Liver (tissue), 9 donors: ENCODE measurements around the gene NIPBL. TPM values are rescaled to one million over a fixed set of nuclear protein-coding genes. Genes with fewer than 3 reads are reported as not detected.

Experiments used
- DNase-seq: peaks from one replicate; pipeline ENCODE4 v3.0.0-alpha.2; 2017; ENCODE audit warnings: low spot score
- H3K27ac ChIP-seq, 2 donors: one replicate each; pipeline ENCODE4 v1.7.0; 2013; ENCODE audit warnings: inconsistent platforms in 2 of 2, low read length in 2 of 2, control low read depth in 1 of 2, low read depth in 1 of 2, mild to moderate bottlenecking in 1 of 2
- H3K27me3 ChIP-seq, 4 donors: one replicate each; pipeline versions ENCODE4 v1.6.1 to v1.7.0; 2013; ENCODE audit warnings: low read length in 3 of 4, inconsistent platforms in 1 of 4, mild to moderate bottlenecking in 1 of 4, moderate library complexity in 1 of 4; ENCODE audit not compliant: control insufficient read depth in 4 of 4, insufficient read depth in 4 of 4
- H3K36me3 ChIP-seq, 4 donors: one replicate each; pipeline versions ENCODE4 v1.6.1 to v1.7.0; 2013; ENCODE audit warnings: low read length in 3 of 4, mild to moderate bottlenecking in 3 of 4, low read depth in 1 of 4, moderate library complexity in 1 of 4; ENCODE audit not compliant: control insufficient read depth in 4 of 4, insufficient read depth in 3 of 4
- H3K4me1 ChIP-seq, 4 donors: one replicate each; pipeline versions ENCODE4 v1.6.1 to v1.7.0; 2013; ENCODE audit warnings: low read length in 3 of 4, mild to moderate bottlenecking in 3 of 4, moderate library complexity in 1 of 4; ENCODE audit not compliant: control insufficient read depth in 4 of 4, insufficient read depth in 4 of 4
- H3K4me3 ChIP-seq, 3 donors: one replicate each; pipeline versions ENCODE4 v1.6.1 to v1.7.0; 2013; ENCODE audit warnings: low read length in 3 of 3, control low read depth in 1 of 3, low read depth in 1 of 3, mild to moderate bottlenecking in 1 of 3
- H3K9ac ChIP-seq, 2 donors: one replicate each; pipeline ENCODE4 v1.7.0; 2013; ENCODE audit warnings: low read length in 2 of 2, mild to moderate bottlenecking in 2 of 2, moderate library complexity in 2 of 2, control low read depth in 1 of 2, low read depth in 1 of 2
- H3K9me3 ChIP-seq, 4 donors: one replicate each; pipeline versions ENCODE4 v1.6.1 to v1.7.0; 2013; ENCODE audit warnings: low read length in 3 of 4; ENCODE audit not compliant: control insufficient read depth in 4 of 4
- EGR1 ChIP-seq, 2 donors: IDR thresholded peaks; 2 replicates each; pipeline ENCODE4 v1.6.1; 2016 to 2018; ENCODE audit warnings: antibody characterized with exemption in 2 of 2, low read depth in 2 of 2
- FOXA1 ChIP-seq: IDR thresholded peaks from 2 replicates; pipeline ENCODE4 v1.6.1; 2016; ENCODE audit warnings: antibody characterized with exemption
- FOXA2 ChIP-seq: IDR thresholded peaks from 2 replicates; pipeline ENCODE4 v1.6.1; 2016; ENCODE audit warnings: antibody characterized with exemption
- GABPA ChIP-seq, 2 donors: IDR thresholded peaks in 1 of 2; conservative IDR thresholded peaks in 1 of 2; 2 replicates each; pipeline ENCODE4 v1.6.1; 2016; ENCODE audit warnings: antibody characterized with exemption in 2 of 2, mild to moderate bottlenecking in 1 of 2, moderate library complexity in 1 of 2
- HNF4A ChIP-seq, 2 donors: conservative IDR thresholded peaks; 2 replicates each; pipeline ENCODE4 v1.6.1; 2016; ENCODE audit warnings: antibody characterized with exemption in 2 of 2, mild to moderate bottlenecking in 2 of 2
- HNF4G ChIP-seq: IDR thresholded peaks from 2 replicates; pipeline ENCODE4 v1.6.1; 2016; ENCODE audit warnings: antibody characterized with exemption
- JUND ChIP-seq, 2 donors: IDR thresholded peaks; 2 replicates each; pipeline ENCODE4 v1.6.1; 2016; ENCODE audit warnings: antibody characterized with exemption in 2 of 2
- NR2F2 ChIP-seq: IDR thresholded peaks from 2 replicates; pipeline ENCODE4 v1.6.1; 2016; ENCODE audit warnings: antibody characterized with exemption
- RAD21 ChIP-seq, 2 donors: IDR thresholded peaks; 2 replicates each; pipeline ENCODE4 v1.6.1; 2016; ENCODE audit warnings: antibody characterized with exemption in 2 of 2, mild to moderate bottlenecking in 2 of 2
- RXRA ChIP-seq, 2 donors: IDR thresholded peaks; 2 replicates each; pipeline ENCODE4 v1.6.1; 2017 to 2018; ENCODE audit warnings: antibody characterized with exemption in 2 of 2, mild to moderate bottlenecking in 1 of 2
- SP1 ChIP-seq: IDR thresholded peaks from 2 replicates; pipeline ENCODE4 v1.6.1; 2018; ENCODE audit warnings: antibody characterized with exemption, mild to moderate bottlenecking
- TAF1 ChIP-seq: conservative IDR thresholded peaks from 2 replicates; pipeline ENCODE4 v1.6.1; 2016; ENCODE audit warnings: antibody characterized with exemption, mild to moderate bottlenecking
- YY1 ChIP-seq: IDR thresholded peaks from 2 replicates; pipeline ENCODE4 v1.6.1; 2016; ENCODE audit warnings: antibody characterized with exemption, mild to moderate bottlenecking
- WGBS: extraction: QIAGEN DNeasy Blood & Tissue Kit; methylation state at CpG from one replicate; pipeline ENCODE4 v1.1.7; 2013; 5-methylcytosine and 5-hydroxymethylcytosine counted together
- polyA plus RNA-seq, 2 donors: library from polyadenylated mRNA; stranded (reverse) in 1 of 2; unstranded in 1 of 2; fragments of 200-250 nt in 1 of 2; fragments of >200 nt in 1 of 2; fragmentation: Nextera tagmentation in 1 of 2; extraction: Ambion mirVana in 1 of 2; gene quantifications; one replicate each; pipeline versions ENCODE4 v1.2.1 to v1.2.3, GENCODE V29; 2013 to 2015
- total RNA-seq, 2 donors: library from RNA; depleted of rRNA; stranded (reverse); fragments of >200 nt; gene quantifications; one replicate each; pipeline ENCODE4 v1.2.3, GENCODE V29; 2014
- TF ChIP-seq, protein P1 (sequence below): IDR thresholded peaks from 2 replicates; pipeline ENCODE4 v1.6.1; 2016; ENCODE audit warnings: antibody characterized with exemption
- TF ChIP-seq, protein P2 (sequence below): IDR thresholded peaks from 2 replicates; pipeline ENCODE4 v1.6.1; 2016; ENCODE audit warnings: antibody characterized with exemption
- TF ChIP-seq, protein P3 (sequence below): fragments of 150-350 bp; IDR thresholded peaks from 2 replicates; pipeline ENCODE4 v1.5.1; 2017; ENCODE audit warnings: improper control_type of control experiment, low read depth, low read length; ENCODE audit not compliant: missing input control
- TF ChIP-seq, protein P4 (sequence below): IDR thresholded peaks from 2 replicates; pipeline ENCODE4 v1.6.1; 2016; ENCODE audit warnings: antibody characterized with exemption
- TF ChIP-seq, protein P5 (sequence below): IDR thresholded peaks from 2 replicates; pipeline ENCODE4 v1.6.1; 2016; ENCODE audit warnings: antibody characterized with exemption, mild to moderate bottlenecking
- donor health status: healthy.
- donor health status: healthy.
- donor health status: healthy.
- donor health status: healthy.
- donor health status: healthy.

NIPBL gene
- total and polyA plus RNA-seq, 4 donors: 4.9 to 30.3 (median 21.0) TPM

DNA sequence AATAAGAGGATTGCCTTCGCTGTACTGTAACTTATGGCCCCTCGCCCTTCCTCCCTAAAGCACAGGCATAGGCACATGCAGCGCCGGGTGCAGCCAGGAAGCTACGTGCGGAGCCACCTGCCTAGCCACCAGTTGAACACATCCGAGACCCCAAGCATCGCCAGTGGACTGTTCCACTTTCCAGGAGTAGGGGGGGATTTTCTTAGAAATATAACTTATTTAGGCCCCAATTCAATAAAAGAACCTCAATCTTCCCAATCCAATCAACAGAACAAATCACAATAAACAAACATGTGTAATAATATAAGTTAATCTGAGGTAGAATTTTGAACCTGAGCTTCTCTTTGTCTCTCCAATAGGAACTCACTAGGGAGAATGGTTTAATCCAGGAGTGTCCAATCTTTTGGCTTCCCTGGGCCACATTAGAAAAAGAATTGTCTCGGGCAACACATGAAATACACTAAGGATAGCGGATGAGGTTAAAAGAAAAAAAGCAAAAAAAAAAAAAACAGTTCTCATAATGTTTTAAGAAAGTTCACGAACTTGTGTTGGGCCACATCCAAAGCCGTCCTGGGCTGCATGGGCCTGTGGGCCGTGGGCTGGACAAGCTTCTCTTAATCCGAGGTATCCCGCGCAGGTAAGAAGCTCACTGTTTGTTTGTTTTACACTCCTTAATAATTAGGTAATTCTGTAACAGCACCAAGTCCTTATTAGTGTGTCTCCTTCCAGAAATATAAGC lies 22.0 kb upstream of the NIPBL start:
- H3K9me3 ChIP-seq: no peaks in the 10 kb centered on the region
- H3K27ac ChIP-seq: no peak overlapping the region
- no peak overlapping the region for H3K9ac ChIP-seq
- no peak overlapping the region for H3K4me3 ChIP-seq
- no peak for DNase-seq
- no peaks in the 10 kb centered on the region for H3K27me3 ChIP-seq
- TF ChIP-seq TAF1 (no peak), FOXA2 (no peak), JUND (IDR thresholded peaks at IDR 0.05) (no peak), YY1 (no peak), GABPA (IDR thresholded peaks at IDR 0.05 in 1 of 2, conservative IDR thresholded peaks at IDR 0.05 in 1 of 2) (no peak), HNF4A (conservative IDR thresholded peaks at IDR 0.05) (no peak), HNF4G (no peak), RAD21 (IDR thresholded peaks at IDR 0.05) (no peak), RXRA (IDR thresholded peaks at IDR 0.05) (no peak), SP1 (no peak), EGR1 (IDR thresholded peaks at IDR 0.05; ENCODE audit: low read depth in 2 of 2) (no peak), FOXA1 (no peak), NR2F2 (no peak)
- TF ChIP-seq, protein P1, sequence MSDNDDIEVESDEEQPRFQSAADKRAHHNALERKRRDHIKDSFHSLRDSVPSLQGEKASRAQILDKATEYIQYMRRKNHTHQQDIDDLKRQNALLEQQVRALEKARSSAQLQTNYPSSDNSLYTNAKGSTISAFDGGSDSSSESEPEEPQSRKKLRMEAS: no peak
- TF ChIP-seq, protein P2, sequence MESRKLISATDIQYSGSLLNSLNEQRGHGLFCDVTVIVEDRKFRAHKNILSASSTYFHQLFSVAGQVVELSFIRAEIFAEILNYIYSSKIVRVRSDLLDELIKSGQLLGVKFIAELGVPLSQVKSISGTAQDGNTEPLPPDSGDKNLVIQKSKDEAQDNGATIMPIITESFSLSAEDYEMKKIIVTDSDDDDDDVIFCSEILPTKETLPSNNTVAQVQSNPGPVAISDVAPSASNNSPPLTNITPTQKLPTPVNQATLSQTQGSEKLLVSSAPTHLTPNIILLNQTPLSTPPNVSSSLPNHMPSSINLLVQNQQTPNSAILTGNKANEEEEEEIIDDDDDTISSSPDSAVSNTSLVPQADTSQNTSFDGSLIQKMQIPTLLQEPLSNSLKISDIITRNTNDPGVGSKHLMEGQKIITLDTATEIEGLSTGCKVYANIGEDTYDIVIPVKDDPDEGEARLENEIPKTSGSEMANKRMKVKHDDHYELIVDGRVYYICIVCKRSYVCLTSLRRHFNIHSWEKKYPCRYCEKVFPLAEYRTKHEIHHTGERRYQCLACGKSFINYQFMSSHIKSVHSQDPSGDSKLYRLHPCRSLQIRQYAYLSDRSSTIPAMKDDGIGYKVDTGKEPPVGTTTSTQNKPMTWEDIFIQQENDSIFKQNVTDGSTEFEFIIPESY: no peak
- TF ChIP-seq, protein P3, sequence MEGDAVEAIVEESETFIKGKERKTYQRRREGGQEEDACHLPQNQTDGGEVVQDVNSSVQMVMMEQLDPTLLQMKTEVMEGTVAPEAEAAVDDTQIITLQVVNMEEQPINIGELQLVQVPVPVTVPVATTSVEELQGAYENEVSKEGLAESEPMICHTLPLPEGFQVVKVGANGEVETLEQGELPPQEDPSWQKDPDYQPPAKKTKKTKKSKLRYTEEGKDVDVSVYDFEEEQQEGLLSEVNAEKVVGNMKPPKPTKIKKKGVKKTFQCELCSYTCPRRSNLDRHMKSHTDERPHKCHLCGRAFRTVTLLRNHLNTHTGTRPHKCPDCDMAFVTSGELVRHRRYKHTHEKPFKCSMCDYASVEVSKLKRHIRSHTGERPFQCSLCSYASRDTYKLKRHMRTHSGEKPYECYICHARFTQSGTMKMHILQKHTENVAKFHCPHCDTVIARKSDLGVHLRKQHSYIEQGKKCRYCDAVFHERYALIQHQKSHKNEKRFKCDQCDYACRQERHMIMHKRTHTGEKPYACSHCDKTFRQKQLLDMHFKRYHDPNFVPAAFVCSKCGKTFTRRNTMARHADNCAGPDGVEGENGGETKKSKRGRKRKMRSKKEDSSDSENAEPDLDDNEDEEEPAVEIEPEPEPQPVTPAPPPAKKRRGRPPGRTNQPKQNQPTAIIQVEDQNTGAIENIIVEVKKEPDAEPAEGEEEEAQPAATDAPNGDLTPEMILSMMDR: no peak
- TF ChIP-seq, protein P4, sequence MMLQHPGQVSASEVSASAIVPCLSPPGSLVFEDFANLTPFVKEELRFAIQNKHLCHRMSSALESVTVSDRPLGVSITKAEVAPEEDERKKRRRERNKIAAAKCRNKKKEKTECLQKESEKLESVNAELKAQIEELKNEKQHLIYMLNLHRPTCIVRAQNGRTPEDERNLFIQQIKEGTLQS: no peak
- TF ChIP-seq, protein P5, sequence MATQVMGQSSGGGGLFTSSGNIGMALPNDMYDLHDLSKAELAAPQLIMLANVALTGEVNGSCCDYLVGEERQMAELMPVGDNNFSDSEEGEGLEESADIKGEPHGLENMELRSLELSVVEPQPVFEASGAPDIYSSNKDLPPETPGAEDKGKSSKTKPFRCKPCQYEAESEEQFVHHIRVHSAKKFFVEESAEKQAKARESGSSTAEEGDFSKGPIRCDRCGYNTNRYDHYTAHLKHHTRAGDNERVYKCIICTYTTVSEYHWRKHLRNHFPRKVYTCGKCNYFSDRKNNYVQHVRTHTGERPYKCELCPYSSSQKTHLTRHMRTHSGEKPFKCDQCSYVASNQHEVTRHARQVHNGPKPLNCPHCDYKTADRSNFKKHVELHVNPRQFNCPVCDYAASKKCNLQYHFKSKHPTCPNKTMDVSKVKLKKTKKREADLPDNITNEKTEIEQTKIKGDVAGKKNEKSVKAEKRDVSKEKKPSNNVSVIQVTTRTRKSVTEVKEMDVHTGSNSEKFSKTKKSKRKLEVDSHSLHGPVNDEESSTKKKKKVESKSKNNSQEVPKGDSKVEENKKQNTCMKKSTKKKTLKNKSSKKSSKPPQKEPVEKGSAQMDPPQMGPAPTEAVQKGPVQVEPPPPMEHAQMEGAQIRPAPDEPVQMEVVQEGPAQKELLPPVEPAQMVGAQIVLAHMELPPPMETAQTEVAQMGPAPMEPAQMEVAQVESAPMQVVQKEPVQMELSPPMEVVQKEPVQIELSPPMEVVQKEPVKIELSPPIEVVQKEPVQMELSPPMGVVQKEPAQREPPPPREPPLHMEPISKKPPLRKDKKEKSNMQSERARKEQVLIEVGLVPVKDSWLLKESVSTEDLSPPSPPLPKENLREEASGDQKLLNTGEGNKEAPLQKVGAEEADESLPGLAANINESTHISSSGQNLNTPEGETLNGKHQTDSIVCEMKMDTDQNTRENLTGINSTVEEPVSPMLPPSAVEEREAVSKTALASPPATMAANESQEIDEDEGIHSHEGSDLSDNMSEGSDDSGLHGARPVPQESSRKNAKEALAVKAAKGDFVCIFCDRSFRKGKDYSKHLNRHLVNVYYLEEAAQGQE: no peak
- no peaks in the 10 kb centered on the region for H3K36me3 ChIP-seq
- no peaks in the 10 kb centered on the region for H3K4me1 ChIP-seq
- 84% methylated on average over 16 of the region's 16 CpGs for WGBS
